K562 (cell line): Measurements from ENCODE around the gene LMCD1. TPM values are rescaled to one million over a fixed set of nuclear protein-coding genes. Genes with fewer than 3 reads are reported as not detected.

Experiments
- ATAC-seq: fragments of 200-7000 bp; cut with Tn5 transposase; 3 replicates; pipeline ENCODE4 v1.9.1; 2020; ENCODE audit warnings: moderate library complexity
- BruUV-seq: library from RNA; stranded (reverse); fragments of 400-500 nt; replicated peaks from 2 replicates; lab custom pipeline; 2021; lab: Mats Ljungman, UMichigan
- CTCF ChIA-PET: fragments of 300-600 bp; formaldehyde crosslinking; extraction: SDS; loops from one replicate; lab custom pipeline; 2021; ENCODE audit warnings: low intra/inter-chr PET ratio; lab: Yijun Ruan, JAX
- POLR2A ChIA-PET: fragments of 300-600, 350-650 bp; sonication (Branson Sonifier 250); formaldehyde crosslinking; extraction: SDS; loops from one replicate; lab custom pipeline; 2021; ENCODE audit warnings: antibody characterized with exemption, inconsistent platforms; lab: Yijun Ruan, JAX
- DNase-seq, 4 experiments: peaks; one replicate each; pipeline versions ENCODE4 v3.0.0 to v3.0.0-alpha.2; 2011 to 2018; ENCODE audit warnings: low spot score in 3 of 4, mixed read lengths in 3 of 4; ENCODE audit errors: extremely low read depth in 1 of 4
- FAIRE-seq: peaks from 2 replicates; lab custom pipeline; 2011; peaks lifted over from hg19 to GRCh38; lab: Jason Lieb, UNC
- H2AFZ ChIP-seq: 2 replicates; pipeline ENCODE4 v1.6.0; 2011; ENCODE audit warnings: low read depth, low read length, control low read depth, inconsistent platforms
- H3K27ac ChIP-seq: fragments of 200-600 bp; 3 replicates; pipeline ENCODE4 v1.8.0; 2011; ENCODE audit warnings: low read depth, mild to moderate bottlenecking, control low read depth, inconsistent platforms, low read length, moderate library complexity, mixed read lengths; ENCODE audit errors: extremely low read depth
- H3K27me3 ChIP-seq, 2 experiments: fragments of 300-600 bp in 1 of 2; 2 replicates in 1 of 2; 3 replicates in 1 of 2; pipeline versions ENCODE4 v1.6.0 to v1.8.0; 2011; ENCODE audit warnings: inconsistent platforms in 2 of 2, low read length in 2 of 2, mild to moderate bottlenecking in 1 of 2, mixed read lengths in 1 of 2, moderate library complexity in 1 of 2; ENCODE audit not compliant: control insufficient read depth in 2 of 2, insufficient read depth in 2 of 2
- H3K36me3 ChIP-seq: fragments of 300-600 bp; 3 replicates; pipeline ENCODE4 v1.8.0; 2011; ENCODE audit warnings: mild to moderate bottlenecking, low read length, inconsistent platforms; ENCODE audit not compliant: control insufficient read depth, insufficient read depth
- H3K4me1 ChIP-seq, 2 experiments: fragments of 200-600 bp in 1 of 2; replicated peaks in 1 of 2; 2 replicates in 1 of 2; 3 replicates in 1 of 2; pipeline versions ENCODE4 v1.5.1 to v1.8.0; 2011; ENCODE audit warnings: inconsistent platforms in 2 of 2, low read length in 2 of 2, mild to moderate bottlenecking in 1 of 2, mixed read lengths in 1 of 2, moderate library complexity in 1 of 2; ENCODE audit not compliant: control insufficient read depth in 2 of 2, insufficient read depth in 2 of 2
- H3K4me2 ChIP-seq: 2 replicates; pipeline ENCODE4 v1.6.1; 2011; ENCODE audit warnings: low read length, control low read depth, inconsistent platforms, mixed read lengths; ENCODE audit not compliant: insufficient read depth
- H3K4me3 ChIP-seq: fragments of 200-600 bp; sonication (generic), shearing (Covaris generic); 2 replicates; pipeline ENCODE4 v1.5.1; 2016; ENCODE audit warnings: control low read depth, inconsistent platforms
- H3K79me2 ChIP-seq: fragments of 200-600 bp; 3 replicates; pipeline ENCODE4 v1.8.0; 2011; ENCODE audit warnings: low read length, inconsistent platforms; ENCODE audit not compliant: control insufficient read depth, insufficient read depth
- H3K9ac ChIP-seq, 2 experiments: 2 replicates each; pipeline versions ENCODE4 v1.6.0 to v1.6.1; 2011; ENCODE audit warnings: low read depth in 2 of 2, low read length in 2 of 2, control low read depth in 1 of 2, inconsistent platforms in 1 of 2, mild to moderate bottlenecking in 1 of 2, mixed read lengths in 1 of 2; ENCODE audit not compliant: insufficient read depth in 1 of 2
- H3K9me1 ChIP-seq: one replicate; pipeline ENCODE4 v1.6.0; 2011; ENCODE audit warnings: inconsistent platforms, mild to moderate bottlenecking, low read length, moderate library complexity; ENCODE audit not compliant: control insufficient read depth, insufficient read depth
- H3K9me3 ChIP-seq: replicated peaks from 2 replicates; pipeline ENCODE4 v1.5.1; 2011; ENCODE audit warnings: low read depth, low read length, inconsistent platforms; ENCODE audit not compliant: control insufficient read depth, insufficient read depth
- H4K20me1 ChIP-seq: replicated peaks from 2 replicates; pipeline ENCODE4 v1.6.1; 2011; ENCODE audit warnings: low read length, inconsistent platforms, mixed read lengths; ENCODE audit not compliant: control insufficient read depth, insufficient read depth
- KDM5B ChIP-seq: fragments of 200-600 bp; sonication (generic); IDR thresholded peaks from 2 replicates; pipeline ENCODE4 v1.6.1; 2012; ENCODE audit warnings: low read depth, mild to moderate bottlenecking, moderate library complexity, low read length, control low read depth, inconsistent platforms; ENCODE audit not compliant: insufficient replicate concordance
- TRIM24 ChIP-seq, 2 experiments: fragments of 450-650 bp; IDR thresholded peaks; 2 replicates each; pipeline ENCODE4 v1.6.1; 2016
- TRIM28 ChIP-seq: fragments of 450-650 bp; IDR thresholded peaks from 2 replicates; pipeline ENCODE4 v1.6.1; 2017
- ZNF347 ChIP-seq: fragments of 450-650 bp; formaldehyde crosslinking; IDR thresholded peaks from 2 replicates; pipeline ENCODE4 v1.4.0; 2020; ENCODE audit warnings: low read depth, mild to moderate bottlenecking, moderate library complexity
- WGBS: fragments of 100-300 bp; shearing (Covaris generic); methylation state at CpG from one replicate; pipeline ENCODE4 v1.1.6; 2016; ENCODE audit warnings: low coverage, mixed read lengths; ENCODE audit not compliant: insufficient coverage; ENCODE audit errors: missing lambda C conversion rate; 5-methylcytosine and 5-hydroxymethylcytosine counted together
- in situ Hi-C: fragments of 300-500 bp; cut with MboI; formaldehyde crosslinking; loops from 4 replicates; pipeline ENCODE4 v1.15.0; 2018; ENCODE audit warnings: inconsistent platforms, mixed read lengths
- intact Hi-C: fragments of 100-400 bp; cut with micrococcal nuclease; formaldehyde crosslinking; loops from 2 replicates; pipeline ENCODE4 v1.14.2; 2022
- polyA plus RNA-seq, 8 experiments: library from polyadenylated mRNA; depleted of rRNA in 4 of 8; stranded (reverse) in 5 of 8; unstranded in 3 of 8; fragments of >200 nt; fragmentation: Nextera tagmentation in 2 of 8; fragmentation: Illumina TruSeq in 1 of 8; extraction: Ambion mirVana in 2 of 8; extraction: Trizol in 1 of 8; gene quantifications; 2 replicates each; pipeline versions ENCODE4 v1.2.1 to v1.2.3, GENCODE V29; 2011 to 2014; ENCODE audit warnings: inconsistent platforms in 1 of 8, missing spikeins in 1 of 8
- total RNA-seq, 7 experiments: library from RNA; depleted of rRNA in 6 of 7; stranded (reverse); fragments of >200 nt in 6 of 7; fragmentation: Illumina TruSeq in 2 of 7; extraction: Trizol in 2 of 7; gene quantifications; 2 replicates each; pipeline versions ENCODE4 v1.2.1 to v1.2.3, GENCODE V29; 2011 to 2021; ENCODE audit warnings: low replicate concordance in 1 of 7
- TF ChIP-seq, protein P1 (sequence below): fragments of 450-650 bp; IDR thresholded peaks from 2 replicates; pipeline ENCODE4 v1.6.1; 2017; ENCODE audit warnings: antibody characterized with exemption
- TF ChIP-seq, protein P2 (sequence below), 2 experiments: fragments of 450-650 bp in 1 of 2; sonication (generic) in 1 of 2; formaldehyde crosslinking in 1 of 2; IDR thresholded peaks; 2 replicates each; pipeline versions ENCODE4 v1.7.1 to v1.9.0; 2016 to 2022; ENCODE audit warnings: inconsistent platforms in 1 of 2, mild to moderate bottlenecking in 1 of 2, missing genetic modification reagents in 1 of 2
- TF ChIP-seq, protein P3 (sequence below): sonication (generic); formaldehyde crosslinking; IDR thresholded peaks from 2 replicates; pipeline ENCODE4 v1.8.0; 2022; ENCODE audit warnings: mild to moderate bottlenecking, missing genetic modification reagents

LMCD1 gene
- total and polyA plus RNA-seq, 9 of the 15 experiments (the other 6 are each of a cell fraction or from before 2014, with no cell fraction given) = 0.60 TPM; not detected in 8

DNA sequence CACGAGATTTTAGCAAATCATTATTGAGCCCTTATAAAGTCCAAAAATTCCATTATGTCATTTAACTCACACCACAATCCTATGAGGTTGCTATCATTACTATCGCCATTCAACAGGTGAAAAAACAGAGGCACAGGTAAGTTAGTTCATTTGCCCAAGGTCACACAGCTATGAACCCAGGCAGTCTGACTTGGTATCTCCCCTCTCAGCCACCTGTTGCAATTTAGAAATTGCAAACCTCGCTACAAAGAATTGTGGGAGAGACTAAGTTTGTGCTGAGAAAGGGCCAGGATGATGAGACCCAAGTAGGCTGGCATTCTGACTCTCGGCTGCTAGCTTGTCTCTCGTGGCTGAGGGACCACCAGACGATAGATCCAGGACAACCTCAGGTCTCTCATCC is 57.7 kb downstream of the LMCD1 start:
- no peak overlapping the region for H2AFZ ChIP-seq
- under 1% methylated on average over 6 of the region's 6 CpGs for WGBS
- H3K9ac ChIP-seq = no peak overlapping the region
- no peak overlapping the region for H3K27ac ChIP-seq
- BruUV-seq = no TSS peak
- H4K20me1 ChIP-seq = peaks cover 5% of the 10 kb centered on the region; the same call in 1 of the 2 replicates
- no peaks in the 10 kb centered on the region for H3K9me3 ChIP-seq
- no peaks in the 10 kb centered on the region for H3K36me3 ChIP-seq
- ATAC-seq = no peak
- H3K4me1 ChIP-seq = peaks cover 0 to 4% of the 10 kb centered on the region in 2 experiments; a peak in 2 of 5 replicates
- intact Hi-C loops = no loop called here
- DNase-seq = no peak
- FAIRE-seq = peak; percentile 60
- POLR2A ChIA-PET = interaction anchor here (0.6 to 1.7 kb wide), 3 partner anchors 9 to 94 kb away, joined by 3 to 7 read pairs (median 5); no protein-coding TSS in a partner anchor
- H3K79me2 ChIP-seq = no peaks in the 10 kb centered on the region
- in situ Hi-C loops = no loop called here
- no peak overlapping the region for H3K4me3 ChIP-seq
- H3K27me3 ChIP-seq = peaks cover 2 to 17% of the 10 kb centered on the region in 2 experiments; a peak in 3 of 5 replicates
- no peak overlapping the region for H3K4me2 ChIP-seq
- H3K9me1 ChIP-seq = no peaks in the 10 kb centered on the region
- CTCF ChIA-PET = no interaction called here
- TF ChIP-seq, protein P1, sequence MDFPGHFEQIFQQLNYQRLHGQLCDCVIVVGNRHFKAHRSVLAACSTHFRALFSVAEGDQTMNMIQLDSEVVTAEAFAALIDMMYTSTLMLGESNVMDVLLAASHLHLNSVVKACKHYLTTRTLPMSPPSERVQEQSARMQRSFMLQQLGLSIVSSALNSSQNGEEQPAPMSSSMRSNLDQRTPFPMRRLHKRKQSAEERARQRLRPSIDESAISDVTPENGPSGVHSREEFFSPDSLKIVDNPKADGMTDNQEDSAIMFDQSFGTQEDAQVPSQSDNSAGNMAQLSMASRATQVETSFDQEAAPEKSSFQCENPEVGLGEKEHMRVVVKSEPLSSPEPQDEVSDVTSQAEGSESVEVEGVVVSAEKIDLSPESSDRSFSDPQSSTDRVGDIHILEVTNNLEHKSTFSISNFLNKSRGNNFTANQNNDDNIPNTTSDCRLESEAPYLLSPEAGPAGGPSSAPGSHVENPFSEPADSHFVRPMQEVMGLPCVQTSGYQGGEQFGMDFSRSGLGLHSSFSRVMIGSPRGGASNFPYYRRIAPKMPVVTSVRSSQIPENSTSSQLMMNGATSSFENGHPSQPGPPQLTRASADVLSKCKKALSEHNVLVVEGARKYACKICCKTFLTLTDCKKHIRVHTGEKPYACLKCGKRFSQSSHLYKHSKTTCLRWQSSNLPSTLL = no peak
- TF ChIP-seq TRIM24 (IDR thresholded peaks at IDR 0.05) = no peak
- TF ChIP-seq, protein P2, sequence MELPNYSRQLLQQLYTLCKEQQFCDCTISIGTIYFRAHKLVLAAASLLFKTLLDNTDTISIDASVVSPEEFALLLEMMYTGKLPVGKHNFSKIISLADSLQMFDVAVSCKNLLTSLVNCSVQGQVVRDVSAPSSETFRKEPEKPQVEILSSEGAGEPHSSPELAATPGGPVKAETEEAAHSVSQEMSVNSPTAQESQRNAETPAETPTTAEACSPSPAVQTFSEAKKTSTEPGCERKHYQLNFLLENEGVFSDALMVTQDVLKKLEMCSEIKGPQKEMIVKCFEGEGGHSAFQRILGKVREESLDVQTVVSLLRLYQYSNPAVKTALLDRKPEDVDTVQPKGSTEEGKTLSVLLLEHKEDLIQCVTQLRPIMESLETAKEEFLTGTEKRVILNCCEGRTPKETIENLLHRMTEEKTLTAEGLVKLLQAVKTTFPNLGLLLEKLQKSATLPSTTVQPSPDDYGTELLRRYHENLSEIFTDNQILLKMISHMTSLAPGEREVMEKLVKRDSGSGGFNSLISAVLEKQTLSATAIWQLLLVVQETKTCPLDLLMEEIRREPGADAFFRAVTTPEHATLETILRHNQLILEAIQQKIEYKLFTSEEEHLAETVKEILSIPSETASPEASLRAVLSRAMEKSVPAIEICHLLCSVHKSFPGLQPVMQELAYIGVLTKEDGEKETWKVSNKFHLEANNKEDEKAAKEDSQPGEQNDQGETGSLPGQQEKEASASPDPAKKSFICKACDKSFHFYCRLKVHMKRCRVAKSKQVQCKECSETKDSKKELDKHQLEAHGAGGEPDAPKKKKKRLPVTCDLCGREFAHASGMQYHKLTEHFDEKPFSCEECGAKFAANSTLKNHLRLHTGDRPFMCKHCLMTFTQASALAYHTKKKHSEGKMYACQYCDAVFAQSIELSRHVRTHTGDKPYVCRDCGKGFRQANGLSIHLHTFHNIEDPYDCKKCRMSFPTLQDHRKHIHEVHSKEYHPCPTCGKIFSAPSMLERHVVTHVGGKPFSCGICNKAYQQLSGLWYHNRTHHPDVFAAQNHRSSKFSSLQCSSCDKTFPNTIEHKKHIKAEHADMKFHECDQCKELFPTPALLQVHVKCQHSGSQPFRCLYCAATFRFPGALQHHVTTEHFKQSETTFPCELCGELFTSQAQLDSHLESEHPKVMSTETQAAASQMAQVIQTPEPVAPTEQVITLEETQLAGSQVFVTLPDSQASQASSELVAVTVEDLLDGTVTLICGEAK (IDR thresholded peaks at IDR 0.05) = no peak
- TF ChIP-seq, protein P2 (CRISPR knock-in tag; IDR thresholded peaks at IDR 0.05) = no peak
- TF ChIP-seq, protein P3, sequence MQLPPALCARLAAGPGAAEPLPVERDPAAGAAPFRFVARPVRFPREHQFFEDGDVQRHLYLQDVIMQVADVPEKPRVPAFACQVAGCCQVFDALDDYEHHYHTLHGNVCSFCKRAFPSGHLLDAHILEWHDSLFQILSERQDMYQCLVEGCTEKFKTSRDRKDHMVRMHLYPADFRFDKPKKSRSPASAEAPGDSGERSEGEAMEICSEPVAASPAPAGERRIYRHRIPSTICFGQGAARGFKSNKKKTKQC (CRISPR knock-in tag) = no peak
- no peak for TF ChIP-seq TRIM28
- no peak for TF ChIP-seq ZNF347
- TF ChIP-seq KDM5B = no peak
